ENCODE data around the gene LTBP2.
A peak's percentile ranks its signal among the peaks of the same experiment; 100 is the strongest.

Gene LTBP2

DNA sequence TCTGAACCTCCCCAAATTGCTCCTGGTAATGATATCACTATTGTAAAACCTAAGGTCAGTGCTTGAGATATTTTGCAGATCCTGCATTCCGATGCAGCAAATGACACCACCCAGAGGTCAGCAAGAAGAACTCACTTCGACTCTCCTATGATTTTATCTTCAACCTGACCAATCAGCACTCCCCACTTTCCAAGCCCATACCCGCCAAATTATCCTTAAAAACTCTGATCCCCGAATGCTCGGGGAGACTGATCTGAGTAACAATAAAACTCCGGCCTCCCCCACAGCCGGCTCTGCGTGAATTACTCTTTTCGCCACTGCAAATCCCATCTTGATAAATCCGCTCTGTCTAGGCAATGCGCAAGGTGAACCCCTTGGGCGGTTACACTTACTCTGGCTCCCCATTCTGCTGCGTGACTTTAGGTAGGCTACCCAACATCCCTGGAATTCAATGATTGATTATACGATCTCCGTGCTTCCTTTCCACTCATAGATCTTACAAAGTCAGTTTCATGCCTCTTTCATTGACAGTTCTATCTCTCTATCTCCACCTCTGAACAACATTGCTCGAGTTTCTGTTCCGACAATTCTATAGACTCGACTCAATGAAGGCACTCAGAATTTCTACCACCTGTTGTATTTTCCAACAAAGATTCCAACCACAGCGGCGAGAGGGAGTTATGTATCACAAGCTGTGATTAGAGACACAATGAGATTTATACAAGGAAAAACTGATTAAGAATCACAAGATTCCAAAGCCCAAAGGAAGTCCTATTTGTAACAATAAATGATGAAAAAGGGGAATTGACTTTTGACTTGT lies 119.9 kb downstream of the LTBP2 start:
- peak in 1 of 58 donors; percentile 12 for DNase-seq

DNA sequence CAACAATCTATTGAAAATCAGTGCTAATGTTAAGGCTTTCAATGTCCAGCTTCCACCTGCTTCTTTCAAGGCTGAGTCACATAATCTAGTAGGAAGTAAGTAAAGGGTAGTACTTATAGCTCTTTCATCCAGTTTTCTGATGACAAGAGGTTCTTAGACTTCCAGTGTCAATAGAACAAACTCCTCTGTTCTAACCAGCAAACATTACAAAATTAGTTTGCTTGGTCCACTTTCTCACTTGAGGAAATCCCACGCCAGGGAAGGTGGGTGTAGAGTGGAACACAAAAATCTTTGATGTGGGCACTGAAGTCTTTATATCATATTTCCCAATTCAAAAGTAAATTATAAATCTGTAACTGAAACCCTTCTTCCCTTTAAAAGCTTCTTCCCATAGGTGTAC lies 121.6 kb downstream of the LTBP2 start:
- no peak for DNase-seq

DNA sequence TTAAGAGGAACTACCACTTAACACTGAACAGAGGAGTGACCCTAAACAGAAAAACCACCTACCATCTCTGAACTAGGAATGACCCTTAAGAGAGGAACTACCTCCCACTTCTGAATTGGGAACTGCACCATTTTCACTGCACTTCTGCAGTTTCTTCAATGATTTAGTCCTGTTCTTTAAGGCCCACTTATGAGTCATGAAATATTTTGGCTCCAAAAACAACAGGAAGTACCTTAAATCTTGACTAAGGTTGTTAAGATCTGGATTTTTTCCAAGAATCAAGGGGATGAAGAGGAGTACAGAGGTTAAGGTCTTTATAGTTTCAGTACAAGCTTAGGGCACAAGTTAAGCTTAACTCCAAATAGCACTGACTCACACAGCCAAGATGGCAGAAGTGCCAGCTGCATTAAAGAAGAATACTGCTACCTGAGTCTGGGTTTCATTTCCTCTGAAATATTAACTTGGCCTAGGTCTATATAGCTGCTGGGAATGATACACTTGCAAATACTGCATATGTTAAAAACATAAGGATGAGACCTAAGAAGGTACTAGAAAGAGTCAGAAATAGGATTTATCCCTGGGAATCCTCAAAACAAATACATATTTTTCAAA lies 123.1 kb downstream of the LTBP2 start:
- DNase-seq, result no peak

DNA sequence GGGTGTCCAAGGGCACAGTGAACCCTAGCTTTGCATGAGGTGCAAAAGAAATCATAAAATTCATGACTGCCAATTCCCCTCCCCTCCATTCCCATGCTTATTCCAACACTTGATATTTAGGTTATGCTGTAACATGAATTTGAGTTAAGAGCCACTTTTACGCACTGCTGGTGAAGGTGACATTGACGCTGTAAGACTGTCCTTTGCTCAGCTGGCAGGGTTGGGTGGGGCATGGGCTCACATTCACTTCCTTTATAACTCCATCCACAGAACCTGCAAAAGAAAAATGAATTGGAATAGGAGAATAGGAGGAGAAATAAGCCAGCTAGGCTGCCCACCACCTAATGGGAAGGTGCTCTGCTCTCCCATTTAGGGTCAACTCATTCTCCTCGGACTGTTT lies 125.9 kb downstream of the LTBP2 start:
- DNase-seq, result no peak

DNA sequence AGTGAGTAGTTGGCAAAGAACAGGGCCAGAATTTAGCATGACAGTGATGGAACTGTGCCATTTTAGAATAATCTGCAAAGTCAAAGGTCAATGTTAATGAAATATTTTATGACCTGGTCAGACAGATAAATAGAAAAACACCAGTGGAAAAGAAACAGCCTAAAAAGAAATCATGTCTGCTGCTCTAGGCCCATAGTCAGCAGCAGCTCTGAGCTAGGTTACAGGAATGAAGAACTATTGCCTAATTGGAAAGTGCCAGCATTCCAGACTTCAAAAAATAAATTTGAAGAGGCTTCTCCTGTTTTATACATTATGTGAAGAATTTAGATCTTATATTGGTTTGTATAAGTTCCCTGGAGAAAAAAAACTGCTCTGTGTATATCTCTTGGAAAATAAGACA lies 128.7 kb downstream of the LTBP2 start:
- DNase-seq, result no peak

DNA sequence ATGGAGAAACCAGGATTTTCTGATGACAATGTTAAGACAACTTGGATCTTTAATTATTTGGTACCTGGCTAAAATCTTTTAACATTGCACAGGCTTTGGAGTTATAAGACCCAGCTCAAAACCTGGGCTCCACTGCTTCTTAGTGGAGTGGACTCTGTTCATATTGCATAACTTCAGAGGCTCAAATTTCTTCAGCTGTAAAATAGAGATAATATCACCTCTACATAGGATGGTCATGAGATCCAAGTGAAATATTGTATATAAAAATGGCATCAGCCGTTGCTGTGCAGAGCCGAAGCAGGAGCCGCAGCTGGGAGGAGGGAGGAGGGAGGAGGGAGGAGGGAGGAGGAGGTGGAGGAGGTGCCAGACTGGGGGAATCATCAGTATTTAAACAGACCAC lies 129.5 kb downstream of the LTBP2 start:
- DNase-seq, result no peak

DNA sequence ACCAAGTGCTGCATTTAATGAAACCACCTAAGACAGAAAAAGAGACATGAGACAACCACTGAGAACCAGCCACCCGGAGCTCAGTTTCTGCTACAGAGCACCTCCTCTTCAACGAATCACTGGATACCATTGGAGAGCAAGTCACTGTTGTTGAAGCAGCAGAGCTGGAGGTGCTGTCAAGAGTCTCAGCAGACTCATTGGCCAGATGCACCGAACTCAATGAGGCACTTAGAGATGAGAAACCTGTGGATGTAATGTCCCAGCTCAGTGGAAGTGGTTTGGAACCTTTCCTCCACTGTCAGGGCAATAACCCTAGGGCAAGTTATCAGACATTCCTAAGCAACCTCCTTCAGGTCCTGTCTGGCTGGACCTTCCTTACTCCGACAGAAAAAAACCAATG lies 132.0 kb downstream of the LTBP2 start:
- no peak for DNase-seq

DNA sequence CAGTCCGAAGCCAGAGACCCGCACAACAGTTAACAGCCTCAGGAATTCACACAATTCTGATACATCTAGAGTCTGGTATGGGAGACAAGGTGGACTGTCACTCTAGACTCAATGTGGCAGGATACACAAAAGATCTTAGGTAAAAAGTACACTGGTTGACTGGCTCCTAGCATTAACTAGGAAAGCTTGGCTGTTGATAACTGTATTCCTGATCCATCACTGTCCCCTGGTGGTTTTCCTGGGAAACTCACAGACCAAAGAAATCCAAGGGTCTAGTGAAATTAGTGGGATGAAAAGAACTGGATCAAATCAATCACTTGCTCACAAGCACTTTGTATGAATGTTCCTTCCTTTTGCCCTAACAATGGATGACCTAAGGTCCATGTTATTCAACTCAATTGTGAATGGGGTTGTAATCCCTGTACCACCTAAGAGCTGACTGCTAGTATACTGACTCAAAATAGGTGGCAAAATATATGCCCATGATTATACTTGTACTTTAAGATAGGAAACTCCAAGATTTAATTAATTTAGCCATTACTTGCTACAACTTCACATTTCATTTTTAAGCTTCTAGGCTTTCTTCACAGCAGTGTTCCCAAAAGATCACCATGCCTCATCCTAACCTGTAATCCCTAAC lies 132.9 kb downstream of the LTBP2 start:
- peak in 5 of 58 donors; percentile 6 to 51 (median 11) for DNase-seq

DNA sequence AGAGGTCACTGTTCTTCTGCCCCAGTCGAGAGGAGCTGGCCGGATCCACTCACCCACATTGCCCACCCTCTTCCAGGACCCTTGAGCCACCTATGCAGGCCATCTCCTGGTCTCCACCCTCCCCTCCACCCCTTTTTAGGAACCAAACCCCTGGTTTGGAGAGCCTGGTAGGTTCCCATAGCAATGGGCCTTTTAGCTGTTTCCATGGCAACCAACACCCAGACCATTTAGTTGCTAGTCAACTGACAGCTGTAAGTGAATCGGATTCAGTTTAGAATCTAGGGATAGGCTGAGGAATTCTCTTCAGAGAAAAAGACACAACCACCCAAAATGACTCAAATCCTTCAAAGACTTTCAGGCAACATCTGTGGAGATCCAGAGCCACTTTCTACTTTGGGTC lies 135.4 kb downstream of the LTBP2 start:
- DNase-seq, result peak in 19 of 58 donors; percentile 1 to 67 (median 16)

DNA sequence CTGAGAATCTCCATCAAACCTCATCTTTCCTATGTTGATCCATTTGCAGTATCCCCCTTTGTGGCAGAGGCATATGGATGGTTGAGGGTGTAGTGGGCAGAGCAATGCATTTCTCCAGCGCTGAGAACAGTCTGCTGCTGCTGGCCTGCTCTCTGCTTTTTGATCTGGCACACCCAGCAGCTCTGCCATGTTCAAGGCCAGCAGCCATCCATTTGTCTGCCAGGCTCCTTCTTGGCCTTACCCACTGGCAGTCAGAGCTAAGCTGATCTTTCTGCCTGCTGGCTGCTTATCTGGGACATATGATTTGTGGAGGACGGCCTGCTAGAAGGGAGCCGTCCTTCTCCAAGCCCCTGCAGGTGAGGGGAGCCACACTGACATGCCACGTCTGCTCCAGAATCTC lies 135.9 kb downstream of the LTBP2 start:
- no peak for DNase-seq

DNA sequence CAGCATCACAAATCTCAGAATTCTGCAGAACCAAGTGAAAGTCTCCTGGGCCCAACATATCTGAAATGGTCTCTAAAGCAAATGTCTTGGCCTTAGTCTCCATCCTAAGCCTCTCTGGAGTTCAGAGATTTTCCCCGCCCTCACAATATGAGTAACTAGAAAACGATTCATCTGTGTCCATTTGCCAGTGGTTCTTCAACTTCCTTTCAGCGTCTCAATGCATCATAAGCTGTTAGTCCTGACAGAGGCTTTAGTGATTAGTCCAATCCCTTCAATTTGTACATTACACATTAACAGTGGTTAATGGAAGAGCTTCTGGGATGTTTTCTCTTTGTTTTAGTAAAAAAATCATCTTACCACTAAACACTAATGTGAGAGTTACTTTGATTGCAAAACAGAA lies 136.4 kb downstream of the LTBP2 start:
- DNase-seq, result no peak

DNA sequence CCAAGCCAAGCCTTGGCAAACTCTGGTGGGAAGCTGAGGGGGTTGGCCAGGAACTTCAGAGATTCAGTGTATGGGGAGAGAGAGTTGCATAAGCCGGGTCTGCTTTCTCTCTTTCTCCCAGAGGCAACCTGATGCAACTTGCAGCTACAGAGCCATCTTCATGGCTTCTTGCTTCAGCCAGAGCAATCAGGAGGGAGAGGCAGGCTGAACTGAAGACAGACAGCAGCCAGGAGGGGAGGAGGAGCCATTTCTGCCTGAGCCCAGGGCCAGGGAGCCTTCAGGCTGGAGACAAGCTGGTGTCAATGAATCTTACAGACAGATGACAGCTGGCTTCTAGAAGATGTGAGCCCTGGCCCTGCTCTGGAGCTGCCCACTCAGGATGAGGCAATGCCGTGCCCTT lies 137.7 kb downstream of the LTBP2 start:
- no peak for DNase-seq

DNA sequence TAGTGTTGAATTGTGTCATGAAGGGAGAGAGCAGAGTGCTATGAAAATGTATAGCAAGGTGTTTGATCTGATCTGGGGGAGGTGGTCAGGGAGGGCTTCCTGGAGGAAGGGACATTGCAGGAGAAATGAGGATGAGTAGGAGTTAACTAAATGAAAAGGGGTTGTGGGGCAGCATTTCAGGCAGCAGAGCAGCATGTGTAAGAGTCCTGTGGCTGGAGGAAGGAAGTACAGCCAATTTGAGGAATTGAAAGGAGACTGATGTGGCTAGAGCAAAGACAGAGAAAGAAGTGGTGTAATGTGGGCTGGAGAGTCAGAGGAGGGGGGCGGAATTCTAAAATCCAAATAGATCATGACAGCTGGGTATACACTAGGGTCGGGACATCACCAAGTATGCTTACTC lies 139.4 kb downstream of the LTBP2 start:
- DNase-seq, result no peak

DNA sequence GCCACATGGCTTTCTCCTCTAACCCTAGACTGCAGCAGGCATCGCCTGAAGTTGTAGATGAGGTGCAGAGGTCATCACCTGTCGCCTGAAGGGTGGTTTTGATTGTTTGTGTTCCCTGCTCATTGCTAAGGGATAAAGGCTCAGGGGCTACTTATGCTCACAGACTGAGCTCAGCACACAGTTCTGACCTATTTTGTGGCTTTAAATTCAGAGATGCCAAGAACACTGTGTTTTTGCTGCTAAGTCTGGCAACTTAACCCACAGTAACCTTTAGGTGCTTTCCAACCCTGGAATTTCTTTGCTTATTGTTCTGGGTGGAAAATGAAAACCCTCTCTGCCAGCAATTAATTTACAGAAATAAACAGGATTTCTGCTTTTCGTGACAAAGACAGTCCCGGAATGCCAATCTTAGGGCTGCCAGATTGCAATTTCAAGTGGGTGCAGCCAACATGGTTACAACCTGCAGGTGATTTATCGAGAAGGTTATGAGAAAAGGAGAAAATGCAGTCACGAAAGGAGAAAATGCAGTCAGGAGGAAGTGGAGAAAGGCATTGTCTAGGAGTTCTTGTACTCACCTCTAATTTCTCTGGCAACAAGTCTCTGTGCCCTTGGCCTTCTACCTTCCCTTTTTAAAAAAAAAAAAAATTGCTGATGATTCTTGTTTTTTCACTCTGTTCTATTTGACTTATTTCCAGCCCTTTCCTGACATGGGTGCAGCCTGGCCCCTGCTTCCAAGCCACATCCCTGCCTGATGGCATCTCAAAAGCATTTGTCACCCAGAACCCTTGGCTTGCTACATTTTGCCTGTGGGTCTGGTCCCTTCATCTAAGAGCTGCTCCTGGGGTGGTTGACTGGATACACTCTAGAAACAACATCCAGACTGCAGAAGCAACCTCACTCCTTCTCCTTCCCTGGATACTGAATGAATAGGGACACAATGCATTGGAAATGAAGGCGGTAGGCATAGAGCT lies 142.2 kb downstream of the LTBP2 start:
- peak in 1 of 58 donors; percentile 39 for DNase-seq

DNA sequence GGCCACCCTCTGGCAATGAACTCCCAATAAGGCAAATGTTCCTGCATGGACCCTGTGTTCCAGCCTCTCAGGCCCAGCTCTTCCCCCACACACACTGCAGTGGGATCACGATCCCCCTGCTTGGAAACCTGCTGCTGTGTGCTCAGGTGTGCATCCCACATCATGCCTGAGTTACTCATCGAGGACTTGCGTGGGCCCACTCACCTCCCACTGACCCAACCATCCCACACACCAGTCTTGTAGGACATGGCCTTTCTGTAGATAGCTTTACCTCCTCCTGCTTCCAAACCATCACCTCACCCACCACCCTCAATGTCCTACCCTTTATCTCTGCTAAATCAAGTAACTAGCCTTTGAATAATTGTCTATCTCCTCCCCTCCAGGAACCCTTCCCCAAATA lies 143.5 kb downstream of the LTBP2 start:
- no peak for DNase-seq

DNA sequence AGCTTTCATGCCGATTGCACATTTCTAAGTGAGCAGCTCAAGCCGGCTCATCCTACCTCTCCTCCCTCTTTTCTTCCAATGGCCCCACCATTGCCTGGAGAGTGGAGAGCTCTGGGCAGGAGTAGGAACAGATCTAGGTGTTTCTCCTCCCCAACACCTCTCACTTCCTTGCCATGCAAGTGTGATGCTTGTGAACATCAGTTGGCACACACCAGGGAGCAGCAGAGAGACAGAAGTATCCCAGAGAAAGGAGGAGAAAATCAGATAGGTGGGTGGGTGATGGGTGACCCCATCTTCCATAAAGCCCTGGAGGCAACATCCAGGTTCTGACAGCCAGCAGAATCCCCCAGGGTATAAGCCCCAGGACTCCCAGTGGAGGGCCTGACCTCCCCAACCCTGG lies 146.7 kb downstream of the LTBP2 start:
- DNase-seq, result no peak

DNA sequence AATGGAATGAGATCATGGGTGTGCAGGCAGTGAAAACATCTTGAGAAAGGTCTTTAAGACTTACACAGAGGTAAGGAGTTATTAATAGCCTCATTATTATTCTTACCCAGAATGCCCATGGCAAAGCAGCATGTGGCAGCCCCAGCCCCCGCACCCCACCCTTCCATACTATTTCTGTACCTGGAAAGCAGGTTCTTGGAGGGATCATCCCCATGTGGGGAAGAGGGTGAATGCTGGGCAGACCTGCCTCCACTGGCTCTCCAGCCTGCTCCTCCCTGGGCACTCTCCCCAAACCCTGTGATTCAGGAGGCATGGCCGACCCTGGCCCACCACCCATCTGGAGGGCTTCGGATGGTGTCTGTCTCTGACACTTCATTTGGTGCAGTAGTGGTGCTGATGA lies 147.3 kb downstream of the LTBP2 start:
- DNase-seq, result peak in 1 of 58 donors; percentile 41

DNA sequence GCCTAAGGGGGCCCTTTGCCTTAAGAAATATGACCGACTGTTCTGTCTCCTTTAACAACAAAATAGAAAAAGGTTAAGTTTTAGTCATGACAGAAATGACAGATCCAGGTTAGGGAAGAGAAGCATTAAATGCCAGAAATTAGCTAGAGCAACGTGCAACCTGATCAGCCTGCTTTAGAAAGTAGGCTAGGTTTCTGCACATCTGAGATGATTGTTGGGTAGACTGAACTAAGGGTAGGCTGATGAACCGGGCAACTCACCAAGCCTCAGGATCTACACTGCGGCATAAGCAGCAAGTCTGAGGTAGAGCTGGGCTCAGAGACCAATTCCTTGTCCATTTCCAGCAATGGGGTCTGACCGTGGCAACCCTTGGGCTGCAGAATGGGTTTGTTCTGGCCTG lies 148.3 kb downstream of the LTBP2 start:
- no peak for DNase-seq

DNA sequence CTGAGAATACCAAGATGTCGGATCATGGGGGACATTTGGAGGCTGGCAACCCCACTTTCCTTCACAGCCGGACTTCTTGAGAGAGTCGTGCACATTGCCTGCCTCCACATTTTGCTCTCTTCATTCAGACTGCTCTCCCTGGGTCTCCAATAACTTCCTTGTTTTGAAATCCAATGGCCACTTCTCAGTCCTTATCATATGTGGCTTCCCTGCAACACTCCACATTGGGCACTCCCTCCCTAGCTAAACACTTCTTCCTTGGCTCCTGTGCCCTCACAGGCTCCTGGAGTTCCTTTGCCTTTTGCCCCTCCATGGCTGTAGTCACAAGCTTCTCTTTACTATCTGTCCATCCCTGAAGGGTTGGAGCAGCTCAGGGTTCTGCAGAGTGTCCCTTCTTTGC lies 149.0 kb downstream of the LTBP2 start:
- DNase-seq, result no peak

DNA sequence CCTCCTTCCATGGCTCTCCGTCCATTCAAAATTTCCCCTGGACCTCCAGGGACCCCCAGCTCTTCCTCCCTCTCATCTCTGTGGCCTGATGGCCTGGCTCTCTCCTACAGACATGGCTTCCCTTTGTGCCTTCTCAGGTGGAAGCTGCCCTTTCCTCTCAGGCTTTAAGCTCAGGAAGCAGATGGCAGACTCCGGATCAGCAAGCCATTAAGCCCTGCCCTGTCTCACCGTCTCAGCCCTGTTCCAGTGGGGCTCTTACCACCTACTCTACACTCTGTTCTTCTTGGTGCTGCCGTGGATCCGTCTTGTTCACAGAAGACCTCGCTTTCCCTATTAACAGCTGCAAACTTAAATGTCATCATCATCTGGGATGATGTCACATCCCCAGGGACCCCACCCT lies 152.1 kb downstream of the LTBP2 start:
- no peak for DNase-seq

DNA sequence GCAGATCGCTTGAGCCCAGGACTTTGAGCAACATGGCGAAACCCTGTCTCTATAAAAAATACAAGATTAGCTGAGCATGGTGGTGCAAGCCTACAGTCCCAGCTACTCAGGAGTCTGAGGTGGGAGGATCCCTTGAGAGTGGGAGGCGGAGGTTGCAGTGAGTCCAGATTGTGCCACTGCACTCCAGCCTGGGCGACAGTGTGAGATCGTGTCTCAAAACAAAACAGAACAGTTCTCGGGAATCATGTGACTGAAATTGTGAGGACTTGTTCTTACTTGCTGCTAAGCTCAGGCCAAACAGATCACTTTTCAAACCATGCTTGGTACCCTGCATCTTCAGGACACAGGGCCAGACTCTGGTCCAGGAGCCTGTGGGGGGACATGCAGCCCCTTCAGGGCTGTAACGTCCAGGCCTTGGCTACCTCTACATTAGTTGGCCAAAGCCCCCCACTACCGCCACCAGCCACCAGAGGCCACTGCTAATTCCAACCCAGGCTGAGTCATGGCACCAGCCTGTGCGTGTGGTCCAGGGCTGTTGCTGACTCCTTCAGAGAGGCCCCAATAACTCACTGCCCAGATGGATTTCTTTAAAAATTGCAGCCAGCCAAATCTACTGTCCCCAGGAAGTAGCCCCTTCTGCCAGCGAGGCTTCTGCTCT lies 152.6 kb downstream of the LTBP2 start:
- DNase-seq, result peak in 1 of 58 donors; percentile 6

All from anterior cingulate cortex (tissue), 58 donors.